GF-D8 (cell line): Measurements from ENCODE around the gene TMEM109.
A peak's percentile ranks its signal among the peaks of the same experiment; 100 is the strongest.

ENCODE experiments used
- DNase-seq: peaks from one replicate; lab custom pipeline; 2025; lab: John Stamatoyannopoulos, UW

Gene TMEM109, protein sequence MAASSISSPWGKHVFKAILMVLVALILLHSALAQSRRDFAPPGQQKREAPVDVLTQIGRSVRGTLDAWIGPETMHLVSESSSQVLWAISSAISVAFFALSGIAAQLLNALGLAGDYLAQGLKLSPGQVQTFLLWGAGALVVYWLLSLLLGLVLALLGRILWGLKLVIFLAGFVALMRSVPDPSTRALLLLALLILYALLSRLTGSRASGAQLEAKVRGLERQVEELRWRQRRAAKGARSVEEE

GRCh38 chr11:60913793-60914632 is at the start of gene TMEM109:
TMEM109 (plus strand) TSS chr11:60914158; CDS start chr11:60919694, 5,536 bp downstream.
- DNase-seq, result peak; percentile 75

- no peak for DNase-seq
Observed at GRCh38 chr11:60864856-60865513, 49.0 kb upstream of the TMEM109 start.

GRCh38 chr11:60866911-60867870 is 46.8 kb upstream of the TMEM109 start, which contains the start of gene ZP1:
ZP1 (plus strand) TSS chr11:60867542; CDS start chr11:60867562, 20 bp downstream.
- DNase-seq, result no peak

GRCh38 chr11:60867871-60868681 is 45.9 kb upstream of the TMEM109 start:
- DNase-seq, result no peak

DNA sequence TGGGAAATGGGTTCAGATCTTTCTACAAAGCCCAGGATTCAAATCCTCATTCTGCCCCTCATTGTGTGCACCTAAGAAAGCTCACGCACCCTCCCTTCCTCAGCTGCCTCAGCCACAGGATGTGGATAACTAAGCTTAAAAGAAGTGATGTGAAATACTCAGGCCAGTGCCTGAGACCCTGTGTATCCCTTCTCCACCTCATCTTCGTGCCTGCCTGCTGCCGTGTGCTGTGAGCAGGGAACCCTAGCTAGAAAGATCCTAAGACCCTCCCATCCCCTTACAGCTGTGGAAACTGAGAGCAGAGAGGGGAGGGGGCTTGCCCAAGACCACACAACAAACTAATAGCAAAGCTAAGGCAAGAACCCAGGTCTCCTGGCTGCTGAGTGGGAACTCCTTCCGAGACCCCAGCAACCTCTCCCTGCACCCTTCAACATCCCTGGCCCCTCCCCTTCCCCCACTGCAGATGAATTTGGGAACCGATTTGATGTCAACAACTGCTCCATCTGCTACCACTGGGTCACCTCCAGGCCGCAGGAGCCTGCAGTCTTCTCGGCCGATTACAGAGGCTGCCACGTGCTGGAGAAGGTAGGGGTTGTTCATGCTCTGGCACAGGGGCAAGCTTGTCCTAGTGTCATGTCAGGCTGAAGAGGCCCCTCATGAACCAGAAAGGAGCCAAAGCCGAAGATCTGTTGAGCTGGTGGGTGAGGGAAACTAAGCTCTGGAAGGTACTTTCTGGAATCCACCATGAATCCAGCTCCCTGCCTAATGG is 45.1 kb upstream of the TMEM109 start:
- DNase-seq, result no peak

GRCh38 chr11:60869451-60869825 is 44.5 kb upstream of the TMEM109 start:
- DNase-seq, result no peak

DNA sequence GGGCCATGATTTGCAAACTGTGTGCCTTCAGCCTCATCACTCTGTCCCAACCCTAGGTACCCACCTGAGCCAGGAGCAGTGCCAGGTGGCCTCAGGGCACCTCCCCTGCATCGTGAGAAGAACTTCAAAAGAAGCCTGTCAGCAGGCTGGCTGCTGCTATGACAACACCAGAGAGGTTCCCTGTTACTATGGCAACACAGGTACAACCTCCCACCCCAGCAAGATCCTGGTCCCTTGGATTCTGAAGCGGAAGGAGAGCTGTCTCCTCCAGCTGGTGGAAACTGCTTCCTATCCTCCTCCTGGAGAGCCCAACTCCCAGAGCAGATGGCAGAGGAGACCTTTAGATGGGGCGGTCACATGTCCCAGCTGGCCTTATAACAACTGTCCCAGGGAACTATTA is 43.7 kb upstream of the TMEM109 start:
- DNase-seq, result no peak

DNA sequence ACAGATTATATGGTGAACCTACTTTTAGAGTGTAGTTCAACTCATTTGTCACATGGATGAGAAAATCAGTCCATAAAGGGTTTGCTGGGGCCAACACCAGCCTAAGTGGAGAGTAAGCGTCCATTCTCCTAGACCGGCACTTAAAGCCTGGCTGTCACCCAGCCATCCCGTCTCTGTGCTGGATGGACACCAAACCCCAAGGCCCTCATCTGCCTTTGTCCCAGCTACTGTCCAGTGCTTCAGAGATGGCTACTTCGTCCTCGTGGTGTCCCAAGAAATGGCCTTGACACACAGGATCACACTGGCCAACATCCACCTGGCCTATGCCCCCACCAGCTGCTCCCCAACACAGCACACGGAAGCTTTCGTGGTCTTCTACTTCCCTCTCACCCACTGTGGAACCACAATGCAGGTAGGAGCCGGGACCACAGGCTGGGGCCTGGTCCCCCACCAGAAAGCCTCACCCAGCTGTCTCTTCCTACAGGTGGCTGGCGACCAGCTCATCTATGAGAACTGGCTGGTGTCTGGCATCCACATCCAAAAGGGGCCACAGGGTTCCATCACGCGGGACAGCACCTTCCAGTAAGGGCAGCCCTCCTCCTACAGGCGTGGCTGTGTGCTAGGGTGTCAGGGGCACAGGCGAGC is 43.1 kb upstream of the TMEM109 start:
- no peak for DNase-seq

DNA sequence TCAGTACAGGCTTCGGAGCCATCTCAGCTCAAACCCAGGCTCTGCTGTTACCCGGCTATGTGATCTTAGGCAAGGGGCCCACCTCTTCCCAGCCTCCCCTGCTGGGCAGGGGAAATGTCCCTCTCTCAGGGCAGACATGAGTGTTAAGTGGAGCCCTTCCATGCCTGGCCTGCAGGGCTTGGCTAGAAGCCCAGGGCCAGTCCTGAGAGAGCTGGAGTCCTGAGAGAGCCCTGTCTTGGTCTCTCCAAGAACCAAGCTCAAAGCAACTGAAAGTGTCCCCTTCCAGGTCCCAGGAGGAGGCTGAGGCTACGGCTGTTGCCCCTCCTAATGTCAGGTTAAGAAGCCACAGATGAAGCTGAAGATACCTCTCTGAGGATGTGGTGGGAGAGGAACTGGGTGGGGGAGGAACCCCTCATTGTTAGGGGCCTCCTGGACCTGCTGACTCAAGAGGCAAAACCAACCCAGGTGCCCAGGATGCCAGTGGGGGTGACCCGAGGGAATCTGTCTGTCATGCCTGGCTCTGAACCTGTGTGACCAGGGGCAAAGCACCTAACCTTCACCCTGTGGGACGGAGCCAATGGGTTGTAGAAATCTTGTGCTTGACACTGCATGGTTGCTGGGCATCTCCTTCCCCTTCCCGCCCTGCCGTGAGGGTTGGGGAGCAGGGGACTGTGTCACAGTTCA is 42.4 kb upstream of the TMEM109 start:
- no peak for DNase-seq

GRCh38 chr11:60872124-60872960 is 41.6 kb upstream of the TMEM109 start:
- DNase-seq, result peak; percentile 40

GRCh38 chr11:60872961-60873524 is 40.9 kb upstream of the TMEM109 start:
- no peak for DNase-seq

GRCh38 chr11:60873533-60873932 is 40.4 kb upstream of the TMEM109 start:
- no peak for DNase-seq

GRCh38 chr11:60874421-60875365 is 39.3 kb upstream of the TMEM109 start:
- no peak for DNase-seq

GRCh38 chr11:60875366-60876167 is 38.4 kb upstream of the TMEM109 start:
- DNase-seq, result no peak

DNA sequence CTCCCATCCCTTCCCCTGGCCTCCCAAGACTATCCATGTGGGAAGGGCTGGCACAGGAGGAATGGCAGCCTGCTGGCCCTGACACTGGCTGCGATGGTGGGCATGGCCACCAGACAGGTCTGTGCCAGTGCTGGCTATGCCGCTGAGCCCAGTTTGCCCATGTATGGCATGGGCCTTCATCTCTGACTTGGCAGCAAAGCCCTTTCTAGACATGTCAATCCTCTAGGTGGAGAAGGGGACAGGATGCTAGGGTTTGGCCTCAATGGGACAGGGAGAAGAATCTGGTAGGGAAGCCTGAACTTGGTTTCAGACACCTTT is 37.8 kb upstream of the TMEM109 start:
- no peak for DNase-seq
